A673 (cell line): ENCODE results near the gene DIPK1C. TPM values are rescaled to one million over a fixed set of nuclear protein-coding genes. Genes with fewer than 3 reads are reported as not detected.

Source experiments
- BruUV-seq: library from RNA; stranded (reverse); fragments of 400-500 nt; replicated peaks from 2 replicates; lab custom pipeline; 2021; lab: Mats Ljungman, UMichigan
- CTCF ChIA-PET: fragments of 300-600 bp; sonication (Branson Sonifier 250); formaldehyde crosslinking; loops from one replicate; lab custom pipeline; 2022; ENCODE audit warnings: antibody characterized with exemption; lab: Charles Lee
- POLR2A ChIA-PET: fragments of 300-600 bp; sonication (Branson Sonifier 250); formaldehyde crosslinking; loops from one replicate; lab custom pipeline; 2022; ENCODE audit warnings: antibody characterized with exemption; ENCODE audit not compliant: low non-redundant PET; lab: Charles Lee
- DNase-seq: peaks from one replicate; pipeline ENCODE4 v3.0.0-alpha.2; 2015; ENCODE audit warnings: low spot score
- H3K27ac ChIP-seq: fragments of 200-600 bp; sonication (generic); 2 replicates; pipeline ENCODE4 v1.5.1; 2016; ENCODE audit warnings: mixed run types, low read depth, mild to moderate bottlenecking, mixed read lengths, antibody characterized with exemption, low read length; ENCODE audit not compliant: poor library complexity, severe bottlenecking
- H3K27me3 ChIP-seq: fragments of 200-600 bp; sonication (generic); replicated peaks from 2 replicates; pipeline ENCODE4 v1.6.1; 2017; ENCODE audit warnings: mixed run types, low read depth, mild to moderate bottlenecking, mixed read lengths, antibody characterized with exemption, low read length; ENCODE audit not compliant: insufficient read depth, poor library complexity
- H3K36me3 ChIP-seq: fragments of 200-600 bp; sonication (generic); 2 replicates; pipeline ENCODE4 v1.6.1; 2016; ENCODE audit warnings: mixed run types, mild to moderate bottlenecking, mixed read lengths, antibody characterized with exemption, low read length; ENCODE audit not compliant: insufficient read depth, poor library complexity, severe bottlenecking
- H3K4me1 ChIP-seq: fragments of 200-600 bp; sonication (generic); 2 replicates; pipeline ENCODE4 v1.6.1; 2017; ENCODE audit warnings: mixed run types, mild to moderate bottlenecking, mixed read lengths, antibody characterized with exemption, low read length; ENCODE audit not compliant: insufficient read depth, poor library complexity, severe bottlenecking
- H3K4me3 ChIP-seq: fragments of 200-600 bp; sonication (generic); 2 replicates; pipeline ENCODE4 v1.5.1; 2016; ENCODE audit warnings: low read depth, mixed run types, mild to moderate bottlenecking, mixed read lengths, low read length; ENCODE audit not compliant: poor library complexity, severe bottlenecking
- H3K9me3 ChIP-seq: fragments of 200-600 bp; sonication (generic); 2 replicates; pipeline ENCODE4 v1.6.1; 2016; ENCODE audit warnings: mixed run types, low read depth, mild to moderate bottlenecking, mixed read lengths, antibody characterized with exemption, low read length; ENCODE audit not compliant: poor library complexity, severe bottlenecking
- CTCF ChIP-seq: fragments of 300-800, 200-600 bp; sonication (generic); conservative IDR thresholded peaks from 2 replicates; pipeline ENCODE4 v1.5.1; 2017; ENCODE audit warnings: low read depth, mild to moderate bottlenecking, antibody characterized with exemption, low read length, moderate library complexity, mixed read lengths
- EZH2 ChIP-seq: fragments of 200-600 bp; sonication (generic); IDR thresholded peaks from 2 replicates; pipeline ENCODE4 v1.6.1; 2017; ENCODE audit warnings: borderline replicate concordance, low read depth, mild to moderate bottlenecking, mixed read lengths, antibody characterized with exemption, low read length; ENCODE audit not compliant: poor library complexity, severe bottlenecking
- intact Hi-C: fragments of 100-400 bp; cut with micrococcal nuclease; formaldehyde crosslinking; loops from one replicate; pipeline ENCODE4 v1.10.0; 2022; ENCODE audit not compliant: unreplicated experiment
- total RNA-seq: library from RNA; stranded (reverse); gene quantifications from 2 replicates; pipeline ENCODE4 v1.2.3, GENCODE V29; 2021

Gene DIPK1C
- total RNA-seq, 1 experiment from 2014 or later: not detected

GRCh38 chr18:74479486-74480148, 22.5 kb upstream of the DIPK1C start:
- Histone ChIP-seq H3K9me3 (no peaks in the 10 kb centered on the region), H3K4me3 (no peak overlapping the region), H3K27ac (no peak overlapping the region), H3K4me1 (no peaks in the 10 kb centered on the region), H3K27me3 (peaks cover under 1% of the 10 kb centered on the region), H3K36me3 (no peaks in the 10 kb centered on the region)
- ChIA-PET POLR2A (no interaction called here), CTCF (no interaction called here)
- TF ChIP-seq EZH2 (no peak), CTCF (no peak)
- intact Hi-C loops: no loop called here
- no TSS peak for BruUV-seq
- DNase-seq: no peak

GRCh38 chr18:74478880-74479279, 21.8 kb upstream of the DIPK1C start:
- intact Hi-C loops: no loop called here
- Histone ChIP-seq H3K4me1 (no peaks in the 10 kb centered on the region), H3K27ac (no peak overlapping the region), H3K36me3 (no peaks in the 10 kb centered on the region), H3K27me3 (no peaks in the 10 kb centered on the region), H3K4me3 (no peak overlapping the region), H3K9me3 (no peaks in the 10 kb centered on the region)
- POLR2A ChIA-PET: no interaction called here
- TF ChIP-seq EZH2 (no peak), CTCF (no peak)
- CTCF ChIA-PET: no interaction called here
- BruUV-seq: no TSS peak
- no peak for DNase-seq

GRCh38 chr18:74478316-74478715, 21.2 kb upstream of the DIPK1C start:
- no peak overlapping the region for H3K4me3 ChIP-seq
- ChIA-PET CTCF (no interaction called here), POLR2A (no interaction called here)
- no peak for DNase-seq
- no peaks in the 10 kb centered on the region for H3K27me3 ChIP-seq
- no peak for TF ChIP-seq CTCF
- no peak for TF ChIP-seq EZH2
- BruUV-seq: no TSS peak
- H3K36me3 ChIP-seq: no peaks in the 10 kb centered on the region
- intact Hi-C loops: no loop called here
- H3K4me1 ChIP-seq: no peaks in the 10 kb centered on the region
- no peaks in the 10 kb centered on the region for H3K9me3 ChIP-seq
- no peak overlapping the region for H3K27ac ChIP-seq
